GM18858 (cell line): ENCODE data around the gene TUBB1.
"Not testable (repeated sequence)": the region's sequence is repeated elsewhere in the genome, so short reads cannot be mapped to it uniquely, and the experiment has no call there.

Experiments
- ATAC-seq: cut with Tn5 transposase; IDR thresholded peaks from one replicate; pipeline ENCODE4 v1.9.1; 2021; ENCODE audit not compliant: unreplicated experiment

The TUBB1 gene

GRCh38 chr20:59019217-59019616, at the start of gene TUBB1:
TSS of gene TUBB1 (plus strand) at chr20:59019429. CDS start at chr20:59019523, 94 bp downstream.
- ATAC-seq, result no peak

DNA sequence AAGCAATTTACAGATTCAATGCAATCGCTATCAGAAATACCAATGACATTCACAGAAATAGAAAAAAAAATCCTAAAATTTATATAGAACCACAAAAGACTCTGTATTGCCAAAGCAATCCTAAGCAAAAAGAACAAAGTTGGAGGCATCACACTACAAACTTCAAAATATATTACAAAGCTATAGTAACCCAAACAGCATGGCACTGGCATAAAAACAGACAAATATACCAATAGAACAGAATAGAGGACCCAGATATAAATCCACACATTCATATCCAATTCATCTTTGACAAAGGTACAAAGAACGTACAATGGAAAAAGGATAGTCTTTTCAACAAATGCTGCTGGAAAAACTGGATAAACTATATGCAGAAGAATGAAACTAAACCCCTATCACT, 49.8 kb upstream of the TUBB1 start:
- ATAC-seq, result no peak

DNA sequence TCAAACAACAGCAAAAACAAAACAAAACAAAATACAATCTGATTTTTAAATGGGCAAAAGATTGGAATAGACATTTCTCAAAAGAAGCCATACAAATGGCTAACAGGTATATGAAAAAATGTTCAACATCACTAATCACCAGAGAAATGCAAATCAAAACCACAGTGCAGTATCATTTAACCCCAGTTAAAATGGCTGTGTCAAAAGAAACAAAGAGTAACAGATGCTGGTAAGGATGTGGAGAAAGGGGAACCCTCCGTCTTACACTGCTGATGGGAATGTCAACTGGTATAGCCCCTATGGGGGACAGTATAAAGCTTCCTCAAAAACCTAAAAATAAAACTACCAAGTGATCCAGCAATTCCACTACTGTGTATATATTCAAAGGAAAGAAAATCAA, 49.1 kb upstream of the TUBB1 start:
- no peak for ATAC-seq

DNA sequence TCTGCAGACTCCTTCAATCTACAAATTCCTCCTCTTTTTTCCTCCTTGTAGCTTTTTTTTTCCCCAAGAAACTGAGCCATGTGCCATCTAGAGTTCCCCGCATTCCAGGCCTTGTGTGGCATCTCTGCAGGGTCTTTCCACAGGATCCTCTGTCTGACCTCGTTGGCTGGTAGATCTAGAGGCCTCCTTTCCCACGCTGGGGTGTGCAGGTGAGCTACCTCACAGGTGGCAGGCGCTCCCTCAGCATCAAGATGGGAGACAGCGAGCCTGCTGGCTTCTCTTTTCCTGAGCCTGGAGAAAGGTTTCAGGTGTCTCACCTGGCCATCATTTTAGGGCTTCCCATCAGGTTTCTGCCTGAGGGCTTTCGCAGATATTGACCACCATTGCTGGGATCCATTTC, 47.8 kb upstream of the TUBB1 start:
- ATAC-seq, result no peak

DNA sequence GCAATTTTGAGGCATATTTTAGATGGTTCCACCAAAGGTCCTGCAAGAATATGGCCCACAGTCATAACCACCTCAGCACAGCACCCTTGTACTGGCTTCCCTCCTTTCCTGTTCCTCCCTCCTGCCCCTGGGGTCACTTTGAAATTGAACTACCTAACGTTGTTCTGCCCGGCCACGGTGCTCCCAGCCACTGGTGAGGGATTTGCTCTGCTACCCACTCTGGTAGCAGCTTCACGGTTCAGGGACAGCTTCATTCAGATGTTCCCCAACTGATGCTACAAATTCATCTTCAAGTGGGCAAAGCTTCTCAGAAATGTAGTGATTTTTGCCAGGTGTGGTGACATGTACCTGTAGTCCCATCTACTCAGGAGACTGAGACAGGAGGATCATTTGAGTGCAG, 46.0 kb upstream of the TUBB1 start:
- no peak for ATAC-seq

DNA sequence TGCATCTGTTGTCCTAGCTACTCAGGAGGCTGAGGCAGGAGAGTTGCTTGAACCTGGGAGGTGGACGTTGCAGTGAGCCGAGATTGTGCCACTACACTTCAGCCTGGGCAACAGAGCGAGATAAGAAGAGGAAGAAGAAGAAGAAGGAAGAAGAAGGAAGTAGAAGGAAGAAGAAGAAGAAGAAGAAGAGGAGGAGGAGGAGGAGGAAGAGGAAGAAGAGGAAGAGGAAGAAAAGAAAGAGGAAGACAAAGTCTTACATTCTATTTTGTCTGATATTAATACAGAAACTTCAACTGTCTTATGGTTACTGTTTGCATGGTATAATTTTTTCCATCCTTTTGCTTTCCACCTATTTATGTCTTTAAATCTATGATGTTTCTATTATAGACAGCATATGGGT, 45.4 kb upstream of the TUBB1 start:
- no peak for ATAC-seq

DNA sequence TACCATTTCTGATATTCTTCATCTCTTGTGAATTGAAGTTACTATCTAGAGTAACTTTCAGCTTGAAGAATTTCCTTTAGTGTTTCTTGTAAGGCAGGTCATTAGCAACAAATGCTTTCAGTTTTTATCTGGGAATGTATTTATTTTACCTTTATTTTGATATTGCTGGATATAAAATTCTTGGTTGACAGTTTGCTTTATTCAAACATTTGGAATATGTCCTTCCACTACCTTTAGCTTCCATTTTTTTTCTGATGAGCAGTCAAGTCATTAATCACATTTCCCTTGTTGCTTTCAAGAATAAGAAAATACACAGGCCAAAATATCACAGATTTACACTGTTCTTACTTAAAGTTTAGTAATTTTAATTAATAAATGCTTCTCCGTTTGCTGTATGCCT, 43.9 kb upstream of the TUBB1 start:
- ATAC-seq, result no peak

- ATAC-seq, result no peak
These were observed 43.0 kb upstream of the TUBB1 start for GRCh38 chr20:58976061-58976730.

GRCh38 chr20:58978351-58979190, 40.7 kb upstream of the TUBB1 start:
- no peak for ATAC-seq

GRCh38 chr20:58980711-58981627, 38.3 kb upstream of the TUBB1 start, which contains the start of gene NELFCD:
TSS of gene NELFCD (plus strand) at chr20:58981256. CDS start at chr20:58981310, 54 bp downstream.
- ATAC-seq, result peak; percentile 68

DNA sequence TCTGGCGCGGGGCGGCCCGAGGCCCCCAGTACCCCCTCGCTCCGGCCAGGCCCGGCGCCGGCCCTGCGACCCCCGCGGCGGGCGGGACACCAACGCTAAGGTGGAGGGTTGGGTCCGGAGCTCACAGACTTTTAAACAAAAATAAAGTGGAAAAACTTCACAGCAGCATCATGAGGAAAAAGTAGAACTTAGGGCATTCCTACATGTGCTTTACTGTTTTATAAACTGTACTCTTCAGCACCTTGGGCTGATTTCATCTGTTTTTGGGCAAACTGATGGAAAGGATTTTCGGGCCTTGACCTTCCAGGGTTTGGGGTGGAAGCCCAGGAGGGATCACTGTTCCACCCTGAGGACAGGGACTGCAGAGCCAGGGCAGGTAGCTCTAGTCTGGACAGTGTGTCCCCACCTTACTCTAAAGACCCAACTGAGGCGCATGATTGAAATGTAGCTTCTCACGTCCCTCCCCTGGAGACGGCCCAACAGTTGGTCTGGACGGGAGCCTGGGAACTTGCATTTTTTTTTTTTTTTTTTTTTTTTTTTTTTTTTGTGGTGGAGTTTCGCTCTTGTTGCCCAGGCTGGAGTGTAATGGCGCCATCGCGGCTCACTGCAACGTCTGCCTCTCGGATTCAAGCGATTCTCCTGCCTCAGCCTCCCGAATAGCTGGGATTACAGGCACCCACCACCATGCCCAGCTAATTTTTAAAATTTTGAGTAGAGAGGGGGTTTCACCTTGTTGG, 37.4 kb upstream of the TUBB1 start:
- no peak for ATAC-seq

- ATAC-seq, result no peak
These were observed 36.7 kb upstream of the TUBB1 start for GRCh38 chr20:58982406-58983114.

GRCh38 chr20:58983115-58983468, 36.1 kb upstream of the TUBB1 start:
- ATAC-seq, result not testable (repeated sequence)

- ATAC-seq, result no peak
These were observed 34.5 kb upstream of the TUBB1 start for GRCh38 chr20:58984691-58985090.

- no peak for ATAC-seq
These were observed 33.6 kb upstream of the TUBB1 start for GRCh38 chr20:58985656-58986055.

GRCh38 chr20:58986286-58986967, 32.8 kb upstream of the TUBB1 start:
- ATAC-seq, result no peak

DNA sequence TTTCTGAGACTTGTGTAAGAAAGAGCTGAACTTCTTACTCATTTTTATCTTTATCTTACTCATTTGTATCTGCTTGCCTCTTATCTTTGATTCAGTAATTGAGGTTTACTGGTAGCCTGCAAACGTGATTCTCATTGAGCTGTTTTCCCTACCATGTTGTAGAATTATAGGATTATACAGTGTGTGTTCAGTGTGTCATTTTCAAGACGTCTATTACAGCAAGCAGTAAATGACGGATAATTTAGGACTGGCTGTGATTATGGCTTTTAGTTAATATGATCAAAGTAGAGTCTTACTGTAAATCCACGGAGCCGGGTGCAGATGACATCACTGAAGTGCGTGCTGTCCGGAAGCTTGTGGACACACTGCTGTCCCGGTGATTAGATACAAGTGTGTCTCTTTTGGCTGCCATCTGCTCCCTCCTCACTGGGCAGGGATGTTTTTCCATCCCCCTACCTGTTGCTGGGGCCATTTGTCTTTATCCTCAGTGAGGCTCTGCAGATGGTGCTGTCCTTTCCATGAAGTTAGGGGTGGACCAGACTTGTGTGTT, 32.2 kb upstream of the TUBB1 start:
- ATAC-seq, result no peak

- ATAC-seq, result no peak
These were observed 31.3 kb upstream of the TUBB1 start for GRCh38 chr20:58987790-58988564.

DNA sequence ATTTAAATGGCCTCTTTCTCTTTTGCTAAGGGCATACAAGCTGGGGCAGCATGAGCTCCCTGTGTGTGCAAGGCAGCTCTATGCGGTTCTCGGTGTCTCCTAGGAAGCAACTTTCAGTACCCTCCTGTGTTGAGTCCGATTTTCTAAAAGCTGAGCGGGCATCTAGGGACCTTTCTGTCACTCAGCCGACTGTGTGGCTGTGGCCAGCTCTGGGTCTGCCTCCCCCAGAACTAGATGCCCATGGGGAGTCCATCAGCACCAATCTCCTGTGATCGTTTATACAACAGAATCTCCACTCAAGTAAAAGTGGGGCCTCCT, 30.7 kb upstream of the TUBB1 start:
- no peak for ATAC-seq
